Measurements from ENCODE around the gene CTSE.

CTSE gene

DNA sequence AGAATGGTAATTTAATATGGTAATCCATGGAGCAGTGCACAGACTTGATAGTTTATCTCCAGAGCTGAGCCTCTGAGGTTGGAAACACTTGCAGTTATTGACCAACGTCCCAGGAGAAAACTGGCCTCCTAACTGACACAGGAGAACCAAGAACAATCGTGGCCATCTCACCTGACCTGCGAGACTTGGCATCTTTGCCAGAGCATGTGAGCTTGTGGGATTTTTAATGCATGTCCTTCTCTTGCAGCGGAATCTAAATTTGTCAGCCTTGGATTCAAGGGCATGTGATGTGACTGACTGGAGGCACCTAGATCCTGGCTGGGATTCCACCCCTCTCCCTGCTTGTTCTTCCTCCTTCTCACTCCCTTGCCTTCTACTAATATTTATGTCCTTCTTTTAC, 52.6 kb downstream of the CTSE start:
- no peaks in the 10 kb centered on the region for H3K36me3 ChIP-seq (ENCODE audit: insufficient read depth)
- H3K79me2 ChIP-seq (ENCODE audit: insufficient read depth, low read depth), result no peaks in the 10 kb centered on the region
- no peak overlapping the region for H3K9ac ChIP-seq
- TF ChIP-seq, protein P1, sequence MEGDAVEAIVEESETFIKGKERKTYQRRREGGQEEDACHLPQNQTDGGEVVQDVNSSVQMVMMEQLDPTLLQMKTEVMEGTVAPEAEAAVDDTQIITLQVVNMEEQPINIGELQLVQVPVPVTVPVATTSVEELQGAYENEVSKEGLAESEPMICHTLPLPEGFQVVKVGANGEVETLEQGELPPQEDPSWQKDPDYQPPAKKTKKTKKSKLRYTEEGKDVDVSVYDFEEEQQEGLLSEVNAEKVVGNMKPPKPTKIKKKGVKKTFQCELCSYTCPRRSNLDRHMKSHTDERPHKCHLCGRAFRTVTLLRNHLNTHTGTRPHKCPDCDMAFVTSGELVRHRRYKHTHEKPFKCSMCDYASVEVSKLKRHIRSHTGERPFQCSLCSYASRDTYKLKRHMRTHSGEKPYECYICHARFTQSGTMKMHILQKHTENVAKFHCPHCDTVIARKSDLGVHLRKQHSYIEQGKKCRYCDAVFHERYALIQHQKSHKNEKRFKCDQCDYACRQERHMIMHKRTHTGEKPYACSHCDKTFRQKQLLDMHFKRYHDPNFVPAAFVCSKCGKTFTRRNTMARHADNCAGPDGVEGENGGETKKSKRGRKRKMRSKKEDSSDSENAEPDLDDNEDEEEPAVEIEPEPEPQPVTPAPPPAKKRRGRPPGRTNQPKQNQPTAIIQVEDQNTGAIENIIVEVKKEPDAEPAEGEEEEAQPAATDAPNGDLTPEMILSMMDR (conservative IDR thresholded peaks at IDR 0.05; ENCODE audit: low read depth, low read length), result no peak
- no peaks in the 10 kb centered on the region for H4K20me1 ChIP-seq (ENCODE audit: insufficient read depth)
- no peak overlapping the region for H2AFZ ChIP-seq (ENCODE audit: low read depth)
- no peaks in the 10 kb centered on the region for H3K4me1 ChIP-seq (ENCODE audit: low read depth, poor library complexity, severe bottlenecking)
- no peak overlapping the region for H3K27ac ChIP-seq
- H3K27me3 ChIP-seq (ENCODE audit: insufficient read depth, low read depth), result no peaks in the 10 kb centered on the region
- H3K4me2 ChIP-seq, result no peak overlapping the region
- H3K4me3 ChIP-seq (IDR thresholded peaks at IDR 0.05; ENCODE audit: insufficient read depth, low read depth, low read length), result no peak overlapping the region

DNA sequence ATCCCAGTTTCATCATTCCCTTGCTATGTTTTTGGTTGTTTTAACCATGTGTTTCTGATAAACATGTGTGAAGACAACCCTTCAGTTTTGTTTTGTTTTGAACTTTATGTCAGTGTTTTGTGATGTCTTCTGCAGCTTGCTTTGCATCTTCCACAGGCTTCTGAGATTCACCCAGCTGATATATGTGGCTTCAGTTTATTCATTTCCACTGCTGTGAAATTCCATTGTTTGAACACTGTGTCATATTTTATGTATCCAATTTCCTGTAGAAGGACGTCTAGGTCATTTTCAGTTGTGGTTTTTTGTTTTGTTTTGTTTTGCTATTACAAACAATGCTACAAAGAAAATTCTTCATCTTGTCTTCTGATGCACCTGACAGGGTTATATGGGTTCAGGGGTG, 53.2 kb downstream of the CTSE start:
- Histone ChIP-seq H3K27me3 (ENCODE audit: insufficient read depth, low read depth) (no peaks in the 10 kb centered on the region), H3K9ac (no peak overlapping the region), H3K27ac (no peak overlapping the region), H3K79me2 (ENCODE audit: insufficient read depth, low read depth) (no peaks in the 10 kb centered on the region), H3K4me2 (no peak overlapping the region), H3K4me3 (IDR thresholded peaks at IDR 0.05; ENCODE audit: insufficient read depth, low read depth, low read length) (no peak overlapping the region), H4K20me1 (ENCODE audit: insufficient read depth) (no peaks in the 10 kb centered on the region), H2AFZ (ENCODE audit: low read depth) (no peak overlapping the region), H3K36me3 (ENCODE audit: insufficient read depth) (no peaks in the 10 kb centered on the region), H3K4me1 (ENCODE audit: low read depth, poor library complexity, severe bottlenecking) (no peaks in the 10 kb centered on the region)
- TF ChIP-seq, protein P1 (conservative IDR thresholded peaks at IDR 0.05; ENCODE audit: low read depth, low read length), result no peak

DNA sequence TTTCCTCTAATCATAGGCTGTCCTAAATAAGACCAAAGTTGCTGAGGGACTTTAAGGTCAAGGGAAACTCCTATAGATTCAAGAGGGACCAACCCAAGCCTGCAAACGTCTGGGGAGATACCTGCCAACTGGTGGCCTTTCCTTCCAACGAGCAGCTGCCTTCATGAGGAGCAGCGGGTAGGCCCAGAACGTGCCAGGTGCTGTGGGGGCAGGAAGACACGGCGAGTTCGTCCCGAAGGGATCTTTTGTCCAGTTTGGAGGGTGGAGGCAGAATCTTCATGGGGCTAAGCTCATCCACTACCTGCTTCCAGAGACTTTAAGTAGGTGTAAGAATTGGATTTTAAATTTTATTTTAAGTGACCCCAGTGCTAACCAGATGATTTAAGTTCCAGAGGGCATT, 54.5 kb downstream of the CTSE start:
- H3K4me2 ChIP-seq, result no peak overlapping the region
- TF ChIP-seq, protein P1 (conservative IDR thresholded peaks at IDR 0.05; ENCODE audit: low read depth, low read length), result no peak
- no peak overlapping the region for H3K27ac ChIP-seq
- no peaks in the 10 kb centered on the region for H4K20me1 ChIP-seq (ENCODE audit: insufficient read depth)
- H2AFZ ChIP-seq (ENCODE audit: low read depth), result no peak overlapping the region
- no peaks in the 10 kb centered on the region for H3K27me3 ChIP-seq (ENCODE audit: insufficient read depth, low read depth)
- H3K4me1 ChIP-seq (ENCODE audit: low read depth, poor library complexity, severe bottlenecking), result no peaks in the 10 kb centered on the region
- H3K36me3 ChIP-seq (ENCODE audit: insufficient read depth), result no peaks in the 10 kb centered on the region
- H3K4me3 ChIP-seq (IDR thresholded peaks at IDR 0.05; ENCODE audit: insufficient read depth, low read depth, low read length), result no peak overlapping the region
- H3K79me2 ChIP-seq (ENCODE audit: insufficient read depth, low read depth), result no peaks in the 10 kb centered on the region
- H3K9ac ChIP-seq, result no peak overlapping the region

DNA sequence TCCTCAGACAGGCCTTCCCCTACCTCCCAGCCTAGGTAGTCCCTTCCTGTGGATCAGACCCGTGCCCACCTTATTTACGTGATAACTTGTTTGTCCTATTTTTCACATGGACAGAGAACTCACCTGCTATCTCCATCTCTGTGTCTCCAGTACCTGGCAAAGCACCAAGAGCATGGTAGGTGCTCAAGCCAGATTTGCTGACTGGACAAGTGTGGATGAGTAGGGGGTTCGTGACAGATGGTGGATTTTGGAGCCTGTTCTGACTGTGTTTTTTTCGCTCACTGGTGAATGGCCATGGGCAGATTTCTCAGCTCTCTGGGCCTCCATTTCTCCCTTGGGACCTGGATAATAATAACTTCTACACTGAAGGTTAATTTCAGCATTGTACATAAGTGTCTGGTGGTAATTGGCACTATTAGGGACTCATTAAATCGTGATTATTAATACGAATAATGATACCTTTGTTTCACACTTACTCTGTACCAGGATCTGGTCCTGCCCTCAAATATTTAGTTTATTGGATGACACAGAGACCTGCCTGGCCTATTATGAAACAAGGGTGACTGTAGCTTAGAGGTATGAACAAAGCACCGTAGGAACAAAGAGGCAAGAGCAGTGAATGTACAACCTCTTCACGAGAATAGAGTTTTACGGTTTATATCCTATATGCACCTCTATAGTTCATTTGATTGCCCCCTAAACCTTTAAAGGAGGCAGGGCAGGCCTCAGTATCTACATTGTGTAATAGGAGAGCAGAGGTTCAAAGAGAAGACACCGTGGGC, 56.0 kb downstream of the CTSE start:
- no peak overlapping the region for H3K9ac ChIP-seq
- H4K20me1 ChIP-seq (ENCODE audit: insufficient read depth), result no peaks in the 10 kb centered on the region
- no peak overlapping the region for H3K4me3 ChIP-seq (IDR thresholded peaks at IDR 0.05; ENCODE audit: insufficient read depth, low read depth, low read length)
- H3K27ac ChIP-seq, result no peak overlapping the region
- H2AFZ ChIP-seq (ENCODE audit: low read depth), result no peak overlapping the region
- no peaks in the 10 kb centered on the region for H3K36me3 ChIP-seq (ENCODE audit: insufficient read depth)
- H3K4me1 ChIP-seq (ENCODE audit: low read depth, poor library complexity, severe bottlenecking), result no peaks in the 10 kb centered on the region
- H3K27me3 ChIP-seq (ENCODE audit: insufficient read depth, low read depth), result no peaks in the 10 kb centered on the region
- H3K79me2 ChIP-seq (ENCODE audit: insufficient read depth, low read depth), result no peaks in the 10 kb centered on the region
- no peak overlapping the region for H3K4me2 ChIP-seq
- TF ChIP-seq, protein P1 (conservative IDR thresholded peaks at IDR 0.05; ENCODE audit: low read depth, low read length), result no peak

Measured in KMS-11 (cell line).